IPS-18c (cell line): ENCODE measurements around the gene SLC44A5.

Experiments used
- H3K4me3 ChIP-seq: 2 replicates; pipeline ENCODE4 v1.7.0; 2013; ENCODE audit warnings: low read depth, mild to moderate bottlenecking, low read length, moderate library complexity; ENCODE audit not compliant: insufficient read depth
- H3K9me3 ChIP-seq: one replicate; pipeline ENCODE4 v1.6.1; 2013; ENCODE audit warnings: mild to moderate bottlenecking, low read length, moderate library complexity; ENCODE audit not compliant: control insufficient read depth, insufficient read depth

SLC44A5 gene

DNA sequence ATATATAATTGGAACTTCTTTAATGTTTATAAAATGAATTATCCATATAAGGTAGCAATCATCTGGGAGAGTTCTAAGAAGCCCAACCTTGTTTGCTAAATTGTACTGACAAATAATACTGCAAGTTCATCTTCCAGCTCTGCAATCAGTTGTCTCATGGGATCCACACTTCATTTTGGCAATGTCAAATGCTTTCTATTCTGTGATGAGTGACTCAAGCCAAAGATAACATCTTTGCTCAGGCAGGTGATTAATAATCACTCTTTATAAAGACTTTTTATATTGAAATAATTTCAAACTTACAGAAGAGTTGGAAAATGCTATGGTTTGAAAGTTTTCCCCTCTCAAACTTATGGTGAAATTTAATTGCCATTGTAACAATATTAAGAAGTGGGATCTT lies 67.2 kb downstream of the SLC44A5 start:
- Histone ChIP-seq H3K9me3 (no peaks in the 10 kb centered on the region), H3K4me3 (no peak overlapping the region)

DNA sequence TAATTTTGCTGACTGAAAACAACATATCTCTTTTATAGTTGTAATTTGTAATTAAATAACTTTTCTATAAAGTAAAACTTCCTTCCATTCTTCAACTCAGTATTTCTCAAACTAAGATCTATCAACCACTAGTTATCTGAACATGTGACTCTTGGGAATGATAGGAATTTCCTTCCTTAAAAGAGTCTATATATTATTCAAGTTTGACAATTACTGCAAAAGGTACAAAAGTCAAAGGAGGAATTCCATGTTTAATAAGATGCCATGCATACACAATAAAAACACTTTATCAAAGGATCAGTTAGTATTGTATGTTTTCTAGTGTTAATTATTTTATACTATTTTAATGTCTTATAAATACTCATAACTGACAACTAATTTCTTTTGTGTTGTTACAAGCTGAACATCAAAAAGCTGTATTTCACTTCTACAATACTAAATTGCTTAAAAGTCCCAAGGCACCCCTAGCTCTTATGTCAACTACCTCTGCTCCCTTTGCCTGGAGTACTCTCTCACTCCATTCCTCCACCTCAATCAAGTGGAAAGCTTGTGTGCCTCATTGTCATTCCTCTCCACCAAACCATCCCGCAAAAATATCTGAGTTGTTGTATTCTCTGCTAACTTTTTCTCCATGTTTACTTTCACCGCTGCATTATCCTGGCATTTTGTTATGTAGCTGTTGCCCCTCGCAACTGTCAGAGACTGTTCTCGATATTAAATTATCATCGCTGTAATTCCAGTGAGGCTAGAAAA lies 67.9 kb downstream of the SLC44A5 start:
- Histone ChIP-seq H3K9me3 (no peaks in the 10 kb centered on the region), H3K4me3 (no peak overlapping the region)

DNA sequence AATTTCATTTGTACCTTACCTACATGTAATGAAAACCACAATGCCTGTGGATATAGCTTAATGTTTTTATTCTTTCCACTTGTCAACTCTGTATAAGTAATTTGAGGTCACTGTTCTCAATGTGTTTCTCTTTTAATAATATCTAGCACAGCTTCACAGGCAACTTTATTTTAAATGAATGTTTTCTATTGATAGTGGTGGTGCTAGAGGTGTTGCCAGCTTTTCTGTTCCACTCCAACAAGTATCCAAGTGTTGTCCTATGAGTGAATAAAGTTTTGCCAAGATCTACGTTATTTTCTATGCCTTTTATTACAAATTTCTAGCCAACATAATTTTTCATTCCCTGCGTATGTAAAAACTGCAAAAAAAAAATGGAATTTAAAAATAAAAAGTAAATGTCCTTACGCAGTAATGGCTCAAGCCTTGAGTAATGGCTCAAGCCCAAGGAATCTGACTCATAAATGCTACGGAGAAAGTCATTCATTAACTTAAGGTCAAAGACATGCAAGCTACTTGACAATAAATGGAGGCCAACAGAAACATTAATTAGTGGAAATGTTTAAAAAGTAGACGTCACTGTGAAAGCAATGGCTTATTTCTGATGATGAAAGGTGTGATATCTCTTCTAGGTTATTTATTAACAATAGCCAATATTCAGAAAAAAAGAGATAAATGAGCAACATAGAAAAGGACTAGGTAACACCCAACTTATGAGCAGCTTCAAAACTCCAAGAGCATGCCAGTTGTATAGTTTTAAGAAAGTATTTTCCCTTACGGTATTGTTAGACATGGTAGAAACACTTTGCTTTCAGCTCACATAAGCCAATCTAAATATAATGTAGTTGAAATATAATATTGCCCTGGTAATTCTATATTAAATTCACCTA lies 71.4 kb downstream of the SLC44A5 start:
- H3K4me3 ChIP-seq = no peak overlapping the region
- no peaks in the 10 kb centered on the region for H3K9me3 ChIP-seq

DNA sequence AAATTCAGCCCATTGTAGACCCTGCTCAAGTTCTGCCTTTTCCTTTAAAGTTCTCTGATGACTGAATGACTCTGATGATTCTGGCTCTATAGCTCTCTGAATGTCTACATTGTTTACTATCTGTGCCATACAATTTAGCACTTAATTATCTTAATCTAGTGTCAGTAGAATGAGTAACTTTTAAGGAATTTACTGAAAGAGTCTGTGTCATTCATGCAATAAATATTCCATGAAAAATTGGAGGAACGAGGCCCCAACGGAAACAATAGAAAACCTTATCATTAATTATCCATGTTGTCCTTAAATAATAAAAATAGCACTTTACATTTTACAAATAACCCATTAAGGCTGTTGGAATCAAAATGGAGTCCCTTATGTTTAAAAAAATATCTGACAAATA lies 77.8 kb downstream of the SLC44A5 start:
- H3K9me3 ChIP-seq = no peaks in the 10 kb centered on the region
- H3K4me3 ChIP-seq = no peak overlapping the region

DNA sequence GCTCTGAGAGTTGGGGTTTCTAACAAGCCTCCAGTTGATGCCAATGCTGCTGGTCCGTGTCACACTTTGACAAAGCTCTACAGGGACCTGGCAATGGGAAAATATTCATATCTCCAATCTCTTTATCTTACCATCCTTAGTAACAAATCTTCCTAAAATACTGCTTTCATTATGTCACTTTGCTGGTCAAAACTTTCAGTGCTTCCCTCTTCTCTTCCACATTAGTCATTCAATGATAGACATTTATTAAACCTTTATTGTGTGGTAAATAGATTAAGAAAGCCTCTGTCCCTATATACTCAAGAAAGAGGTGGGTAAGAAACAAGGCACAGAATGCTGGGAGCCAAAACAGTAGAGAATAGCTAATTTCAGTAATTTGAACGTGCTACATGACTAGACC lies 79.3 kb downstream of the SLC44A5 start:
- Histone ChIP-seq H3K9me3 (no peaks in the 10 kb centered on the region), H3K4me3 (no peak overlapping the region)

DNA sequence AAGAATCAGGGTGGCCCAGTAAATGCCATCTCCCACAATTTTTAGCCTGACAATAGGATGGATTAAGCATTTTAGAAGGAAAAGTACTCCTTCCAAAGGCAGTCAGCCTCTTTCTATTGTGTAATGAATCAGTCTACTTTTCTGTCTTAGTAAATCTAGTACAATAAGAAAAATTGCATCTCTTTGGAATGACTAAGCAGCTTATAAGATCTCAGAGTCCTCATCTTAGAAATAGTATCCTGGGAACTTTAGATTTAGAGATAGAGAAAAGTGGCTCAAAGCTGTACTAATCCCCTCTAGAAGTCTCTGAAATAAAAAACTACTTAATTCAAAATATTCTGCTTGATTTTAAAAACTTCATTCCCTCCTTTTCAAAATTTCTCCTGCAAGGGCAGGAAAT lies 81.4 kb downstream of the SLC44A5 start:
- Histone ChIP-seq H3K4me3 (no peak overlapping the region), H3K9me3 (no peaks in the 10 kb centered on the region)

DNA sequence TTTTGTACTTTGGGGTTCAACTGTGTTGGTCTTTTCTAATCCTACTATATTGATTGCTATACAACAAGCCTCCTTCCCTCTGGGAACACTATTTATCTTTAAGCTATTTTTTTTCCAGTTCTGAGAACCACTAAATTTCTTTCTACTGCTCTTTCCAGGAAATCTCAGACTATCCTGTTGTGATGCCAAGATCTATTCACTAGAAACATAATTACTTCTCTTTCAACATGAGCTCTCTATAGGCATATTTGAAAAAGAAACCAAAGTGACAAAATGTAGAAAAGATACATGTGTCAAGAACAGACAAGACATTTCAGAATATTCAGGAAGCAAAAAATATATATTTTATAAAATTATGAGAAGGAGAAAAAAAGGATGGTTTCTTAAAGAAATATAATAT lies 82.9 kb downstream of the SLC44A5 start:
- no peaks in the 10 kb centered on the region for H3K9me3 ChIP-seq
- no peak overlapping the region for H3K4me3 ChIP-seq

DNA sequence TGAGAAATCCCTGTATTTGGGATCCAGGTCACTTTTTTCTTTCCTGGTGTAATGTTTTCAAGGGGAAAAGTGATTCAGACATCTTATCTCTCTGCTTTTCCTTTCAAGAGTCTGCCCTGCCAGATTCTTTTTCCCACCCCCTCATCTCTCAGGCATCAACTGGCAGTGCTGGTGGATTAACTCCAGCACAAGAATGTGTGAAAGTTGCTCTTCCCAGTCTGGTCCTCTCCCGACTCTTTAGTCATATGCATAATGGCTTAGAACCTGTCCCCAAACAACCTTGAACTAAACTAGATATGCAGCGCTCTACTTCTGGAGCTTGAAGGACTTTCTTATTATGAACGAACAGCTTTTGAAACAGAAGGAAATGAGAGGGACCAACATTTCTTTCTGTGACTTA lies 88.5 kb downstream of the SLC44A5 start:
- no peaks in the 10 kb centered on the region for H3K9me3 ChIP-seq
- no peak overlapping the region for H3K4me3 ChIP-seq

DNA sequence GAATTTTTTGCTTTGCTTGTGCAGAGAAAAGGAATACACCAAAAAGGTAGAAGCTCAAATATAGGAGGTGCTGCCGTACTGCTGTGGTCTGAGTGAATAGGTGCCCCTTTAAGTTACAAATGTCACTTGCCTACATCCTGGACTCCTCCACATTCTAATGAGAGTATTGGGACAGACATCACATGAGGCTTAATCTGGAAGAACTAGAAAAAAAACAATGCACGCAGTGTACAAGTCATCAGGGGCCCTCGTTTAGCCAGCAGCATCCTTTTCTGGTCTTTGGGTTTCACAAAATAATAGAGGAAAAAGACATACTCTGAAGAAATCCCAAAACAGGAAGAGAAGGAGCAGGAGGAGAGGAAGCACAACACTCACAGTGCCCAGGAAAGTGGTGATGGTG lies 89.3 kb downstream of the SLC44A5 start:
- no peaks in the 10 kb centered on the region for H3K9me3 ChIP-seq
- no peak overlapping the region for H3K4me3 ChIP-seq

DNA sequence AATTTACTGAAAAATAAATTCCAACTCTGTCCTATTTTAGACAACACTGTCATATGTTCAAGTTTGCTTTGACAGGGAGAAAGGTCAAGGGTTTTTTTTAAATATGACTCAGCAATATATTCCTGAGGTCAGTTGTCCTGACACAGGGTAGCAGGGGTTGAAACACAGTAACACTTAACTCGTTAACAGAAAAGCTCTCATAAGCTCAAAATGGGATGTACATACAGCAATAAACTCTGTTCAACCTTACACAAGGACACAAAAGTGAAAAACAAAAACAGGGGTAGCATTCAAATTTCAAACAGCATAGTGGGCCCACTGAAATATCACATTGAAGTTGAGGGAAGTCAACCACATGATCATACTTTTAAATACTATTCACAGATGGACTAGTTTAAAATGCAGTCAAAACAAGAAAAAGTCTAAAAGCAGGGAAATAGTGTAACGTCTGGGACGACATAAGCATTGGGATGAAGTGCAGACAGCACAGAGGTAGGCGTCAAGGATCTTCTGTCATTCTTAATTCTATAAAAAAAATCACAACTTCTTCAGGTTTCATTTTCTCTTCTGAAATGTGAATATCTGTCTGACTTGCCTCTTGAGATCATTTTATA lies 89.9 kb downstream of the SLC44A5 start:
- Histone ChIP-seq H3K9me3 (no peaks in the 10 kb centered on the region), H3K4me3 (no peak overlapping the region)

DNA sequence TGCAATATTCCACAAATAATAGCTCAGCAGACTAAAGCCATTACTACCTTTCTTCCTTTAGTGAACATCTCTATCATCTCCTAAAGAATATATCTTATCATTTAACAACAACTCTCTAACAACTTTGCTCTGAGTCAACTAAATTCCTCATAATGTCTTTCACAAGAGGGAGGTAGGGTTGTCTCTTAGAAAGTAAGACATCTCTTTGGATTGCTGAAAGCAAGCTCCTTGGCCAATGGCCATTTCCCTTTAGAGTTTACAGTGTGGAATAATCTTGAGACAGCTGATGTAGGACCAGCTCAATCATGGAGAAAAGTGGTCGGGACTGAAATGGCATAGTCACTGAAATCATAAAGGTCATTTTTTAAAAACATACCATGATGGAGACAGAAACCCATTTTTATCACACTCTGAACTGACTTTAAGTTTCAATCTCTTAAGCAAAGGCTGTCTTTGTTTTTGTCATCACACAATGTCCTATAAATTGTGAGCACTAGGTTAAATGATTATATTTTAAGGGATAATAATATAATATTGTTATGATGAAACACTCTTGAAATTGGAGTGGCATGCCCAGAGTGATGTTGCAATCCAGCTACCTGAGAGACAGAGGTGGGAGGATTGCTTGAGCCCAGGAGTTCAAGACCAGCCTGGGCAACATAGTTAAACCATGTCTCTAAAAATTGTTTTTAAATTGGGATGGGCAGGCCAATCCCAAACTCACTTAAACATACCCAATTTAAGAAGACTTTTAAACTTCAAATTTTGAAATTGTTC lies 91.1 kb downstream of the SLC44A5 start:
- Histone ChIP-seq H3K9me3 (no peaks in the 10 kb centered on the region), H3K4me3 (no peak overlapping the region)

DNA sequence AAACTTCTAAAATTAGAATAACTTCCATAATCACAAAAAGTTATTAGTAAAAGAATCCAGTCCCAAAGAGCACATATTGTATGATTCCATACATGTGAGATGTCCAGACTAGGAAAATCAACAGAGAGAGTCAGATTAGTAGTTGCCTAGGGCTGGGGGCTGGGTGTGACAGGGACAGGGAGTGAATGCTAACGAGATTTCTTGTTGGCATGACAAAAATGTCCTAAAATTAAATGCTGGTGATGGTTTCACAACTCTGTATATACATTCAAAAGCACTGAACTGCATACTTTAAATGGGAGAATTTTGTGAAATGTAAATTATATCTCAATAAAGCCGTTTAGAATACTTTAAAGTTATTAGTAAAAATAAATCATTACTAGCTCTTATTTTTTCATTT lies 92.2 kb downstream of the SLC44A5 start:
- no peaks in the 10 kb centered on the region for H3K9me3 ChIP-seq
- no peak overlapping the region for H3K4me3 ChIP-seq

DNA sequence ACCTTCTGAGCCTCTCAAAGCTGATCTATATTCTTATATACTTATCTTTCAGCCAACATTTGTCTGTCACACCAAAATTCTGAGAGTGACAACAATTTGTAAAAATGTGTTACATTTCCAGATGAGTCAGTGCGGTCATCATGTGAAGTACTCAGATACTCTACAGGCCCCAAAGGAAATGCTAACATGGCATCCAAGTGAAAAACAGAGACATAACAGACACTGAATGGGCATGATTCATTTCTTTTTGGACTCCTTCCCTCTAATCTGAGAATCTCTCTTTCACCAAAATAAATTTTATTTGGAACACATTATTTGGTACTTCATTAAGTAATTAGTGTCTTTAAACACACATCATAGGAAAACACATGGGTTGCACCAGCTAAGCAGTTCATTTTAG lies 96.6 kb downstream of the SLC44A5 start:
- Histone ChIP-seq H3K4me3 (no peak overlapping the region), H3K9me3 (no peaks in the 10 kb centered on the region)

DNA sequence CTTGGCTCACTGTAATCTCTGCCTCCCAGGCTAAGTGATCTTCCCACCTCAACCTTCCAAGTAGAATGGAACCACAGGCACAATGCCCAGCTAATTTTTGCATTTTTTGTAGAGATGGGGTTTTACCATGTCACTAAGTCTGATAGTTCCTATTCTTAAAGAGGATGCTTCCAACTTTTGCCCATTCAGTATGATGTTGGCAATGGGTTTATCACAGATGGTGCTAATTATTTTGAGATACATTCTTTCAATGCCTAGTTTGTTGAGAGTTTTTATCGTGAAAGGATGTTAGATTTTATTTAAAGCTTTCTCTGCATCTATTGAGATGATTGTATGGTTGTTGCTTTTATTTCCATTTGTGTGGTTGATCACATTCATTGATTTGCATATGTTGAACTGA lies 103.9 kb downstream of the SLC44A5 start:
- Histone ChIP-seq H3K4me3 (no peak overlapping the region), H3K9me3 (no peaks in the 10 kb centered on the region)

DNA sequence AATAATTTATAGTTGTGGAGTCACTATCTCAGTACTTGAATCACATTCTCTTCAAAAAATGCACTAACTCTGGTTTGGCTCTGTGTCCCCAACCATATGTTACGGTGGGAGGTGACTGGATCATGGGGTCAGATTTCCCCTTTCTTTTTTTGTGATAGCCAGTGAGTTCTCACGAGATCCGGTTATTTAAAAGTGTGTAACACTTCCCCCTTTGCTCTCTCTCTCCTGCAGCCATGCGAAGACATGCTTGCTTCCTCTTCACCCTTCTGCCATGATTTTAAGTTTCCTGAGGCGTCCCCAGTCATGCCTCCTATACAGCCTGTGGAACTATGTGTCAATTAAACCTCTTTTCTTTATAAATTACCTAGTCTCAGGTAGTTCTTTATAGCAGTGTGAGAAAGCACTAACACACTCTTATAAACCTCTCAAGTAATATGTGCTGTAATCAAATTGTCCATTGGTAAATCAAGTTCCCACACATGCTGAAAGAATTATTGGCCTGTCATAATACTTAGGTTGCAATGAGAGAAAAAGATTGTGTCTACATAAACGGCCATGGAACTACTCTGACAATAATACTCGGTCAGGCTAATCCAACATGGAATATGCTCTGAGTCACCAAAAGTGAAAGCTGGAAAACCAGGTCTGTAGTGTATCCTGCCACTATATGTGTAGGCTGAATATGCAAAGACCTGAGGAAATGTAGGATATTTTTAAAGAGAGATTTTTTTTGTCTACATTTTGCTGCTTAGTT lies 107.5 kb downstream of the SLC44A5 start:
- H3K9me3 ChIP-seq = no peaks in the 10 kb centered on the region
- H3K4me3 ChIP-seq = no peak overlapping the region

DNA sequence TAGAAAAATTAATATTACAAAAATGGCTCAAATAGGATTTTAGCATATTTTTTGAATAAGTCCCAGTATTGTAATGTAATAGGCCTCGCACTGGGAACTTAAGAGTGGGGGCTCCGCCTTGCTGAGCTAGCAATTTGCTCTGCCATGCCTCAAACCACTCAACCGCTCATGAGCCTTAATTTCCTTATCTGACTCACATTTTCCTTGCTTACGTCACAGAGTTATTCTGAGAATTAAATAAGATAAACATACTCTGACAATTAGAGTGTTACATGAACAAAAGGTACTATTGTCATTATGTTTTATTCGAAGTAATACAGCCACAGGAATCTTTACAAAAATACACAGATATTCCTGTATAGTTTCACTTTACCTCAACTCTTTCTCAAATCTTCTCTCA lies 108.1 kb downstream of the SLC44A5 start:
- Histone ChIP-seq H3K9me3 (no peaks in the 10 kb centered on the region), H3K4me3 (no peak overlapping the region)
